ENCODE measurements around the gene MITF.
A peak's percentile ranks its signal among the peaks of the same experiment; 100 is the strongest.

The MITF gene

GRCh38 chr3:69844706-69845105 lies 105.4 kb downstream of the MITF start:
- H3K4me3 ChIP-seq (ENCODE audit: low read depth, low read length) = no peak overlapping the region
- DNase-seq (ENCODE audit: low read depth) = no peak
- TF ChIP-seq POLR2A (IDR thresholded peaks at IDR 0.05; ENCODE audit: extremely low read depth, insufficient read length) (no peak), MAX (IDR thresholded peaks at IDR 0.05; ENCODE audit: low read depth, low read length) (no peak), CTCF (IDR thresholded peaks at IDR 0.05; ENCODE audit: low read depth, low read length) (no peak), MYC (IDR thresholded peaks at IDR 0.05; ENCODE audit: low read depth, low read length) (no peak)

GRCh38 chr3:69847303-69847702 lies 108.0 kb downstream of the MITF start:
- no peak for DNase-seq (ENCODE audit: low read depth)
- TF ChIP-seq MAX (IDR thresholded peaks at IDR 0.05; ENCODE audit: low read depth, low read length) (no peak), MYC (IDR thresholded peaks at IDR 0.05; ENCODE audit: low read depth, low read length) (no peak), CTCF (IDR thresholded peaks at IDR 0.05; ENCODE audit: low read depth, low read length) (no peak), POLR2A (IDR thresholded peaks at IDR 0.05; ENCODE audit: extremely low read depth, insufficient read length) (no peak)
- H3K4me3 ChIP-seq (ENCODE audit: low read depth, low read length) = no peak overlapping the region

- TF ChIP-seq CTCF (IDR thresholded peaks at IDR 0.05; ENCODE audit: low read depth, low read length) = no peak
- DNase-seq (ENCODE audit: low read depth) = no peak
- H3K4me3 ChIP-seq (ENCODE audit: low read depth, low read length) = no peak overlapping the region
Measured at GRCh38 chr3:69848113-69848512, 108.8 kb downstream of the MITF start.

- H3K4me3 ChIP-seq (ENCODE audit: low read depth, low read length) = no peak overlapping the region
- DNase-seq (ENCODE audit: low read depth) = no peak
- no peak for TF ChIP-seq MAX (IDR thresholded peaks at IDR 0.05; ENCODE audit: low read depth, low read length)
- TF ChIP-seq CTCF (IDR thresholded peaks at IDR 0.05; ENCODE audit: low read depth, low read length) = no peak
- TF ChIP-seq POLR2A (IDR thresholded peaks at IDR 0.05; ENCODE audit: extremely low read depth, insufficient read length) = no peak
- no peak for TF ChIP-seq MYC (IDR thresholded peaks at IDR 0.05; ENCODE audit: low read depth, low read length)
Measured at GRCh38 chr3:69850849-69851248, 111.6 kb downstream of the MITF start.

- DNase-seq (ENCODE audit: low read depth) = no peak
- H3K4me3 ChIP-seq (ENCODE audit: low read depth, low read length) = no peak overlapping the region
- TF ChIP-seq MAX (IDR thresholded peaks at IDR 0.05; ENCODE audit: low read depth, low read length) (no peak), POLR2A (IDR thresholded peaks at IDR 0.05; ENCODE audit: extremely low read depth, insufficient read length) (no peak), MYC (IDR thresholded peaks at IDR 0.05; ENCODE audit: low read depth, low read length) (no peak), CTCF (IDR thresholded peaks at IDR 0.05; ENCODE audit: low read depth, low read length) (no peak)
Measured at GRCh38 chr3:69853027-69853426, 113.8 kb downstream of the MITF start.

- TF ChIP-seq MAX (IDR thresholded peaks at IDR 0.05; ENCODE audit: low read depth, low read length) = no peak
- TF ChIP-seq CTCF (IDR thresholded peaks at IDR 0.05; ENCODE audit: low read depth, low read length) = peak; percentile 6
- no peak for TF ChIP-seq POLR2A (IDR thresholded peaks at IDR 0.05; ENCODE audit: extremely low read depth, insufficient read length)
- no peak for TF ChIP-seq MYC (IDR thresholded peaks at IDR 0.05; ENCODE audit: low read depth, low read length)
- H3K4me3 ChIP-seq (ENCODE audit: low read depth, low read length) = no peak overlapping the region
- peak; percentile 2 for DNase-seq (ENCODE audit: low read depth)
Measured at GRCh38 chr3:69855436-69856162, 116.3 kb downstream of the MITF start.
